Lower leg skin (tissue), 3 donors: ENCODE measurements around the gene TMC1.

Source experiments
- POLR2A ChIP-seq, 2 donors: fragments of 450-650 bp; IDR thresholded peaks; one replicate each; pipeline ENCODE4 v1.6.1; 2016 to 2017; ENCODE audit warnings: antibody characterized with exemption in 2 of 2, mild to moderate bottlenecking in 1 of 2, moderate library complexity in 1 of 2
- TF ChIP-seq, protein P1 (sequence below), 3 donors: fragments of 450-650 bp; IDR thresholded peaks; one replicate each; pipeline ENCODE4 v1.5.1; 2016; ENCODE audit warnings: antibody characterized with exemption in 3 of 3, mild to moderate bottlenecking in 3 of 3, moderate library complexity in 2 of 3

DNA sequence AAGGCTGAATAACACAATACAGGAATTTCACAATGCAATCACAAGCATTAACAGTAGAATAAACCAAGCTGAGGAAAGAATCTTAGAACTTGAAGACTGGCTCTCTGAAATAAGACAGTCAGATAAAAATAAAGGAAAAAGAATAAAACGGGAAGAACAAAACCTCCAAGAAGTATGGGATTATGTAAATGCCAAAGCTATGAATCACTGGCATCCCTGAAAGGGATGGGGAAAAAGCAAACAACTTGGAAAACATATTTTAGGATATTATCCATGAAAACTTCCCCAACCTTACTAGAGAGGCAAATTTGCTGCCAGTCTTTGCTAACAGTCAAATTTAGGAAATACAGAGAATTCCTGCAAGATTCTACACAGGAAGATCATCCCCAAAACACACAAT is 273.5 kb downstream of the TMC1 start:
- no peak for TF ChIP-seq POLR2A (IDR thresholded peaks at IDR 0.05)
- TF ChIP-seq, protein P1, sequence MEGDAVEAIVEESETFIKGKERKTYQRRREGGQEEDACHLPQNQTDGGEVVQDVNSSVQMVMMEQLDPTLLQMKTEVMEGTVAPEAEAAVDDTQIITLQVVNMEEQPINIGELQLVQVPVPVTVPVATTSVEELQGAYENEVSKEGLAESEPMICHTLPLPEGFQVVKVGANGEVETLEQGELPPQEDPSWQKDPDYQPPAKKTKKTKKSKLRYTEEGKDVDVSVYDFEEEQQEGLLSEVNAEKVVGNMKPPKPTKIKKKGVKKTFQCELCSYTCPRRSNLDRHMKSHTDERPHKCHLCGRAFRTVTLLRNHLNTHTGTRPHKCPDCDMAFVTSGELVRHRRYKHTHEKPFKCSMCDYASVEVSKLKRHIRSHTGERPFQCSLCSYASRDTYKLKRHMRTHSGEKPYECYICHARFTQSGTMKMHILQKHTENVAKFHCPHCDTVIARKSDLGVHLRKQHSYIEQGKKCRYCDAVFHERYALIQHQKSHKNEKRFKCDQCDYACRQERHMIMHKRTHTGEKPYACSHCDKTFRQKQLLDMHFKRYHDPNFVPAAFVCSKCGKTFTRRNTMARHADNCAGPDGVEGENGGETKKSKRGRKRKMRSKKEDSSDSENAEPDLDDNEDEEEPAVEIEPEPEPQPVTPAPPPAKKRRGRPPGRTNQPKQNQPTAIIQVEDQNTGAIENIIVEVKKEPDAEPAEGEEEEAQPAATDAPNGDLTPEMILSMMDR (IDR thresholded peaks at IDR 0.05) = no peak
